Epidermal melanocyte (primary cell): ENCODE measurements around the gene UBE2E1.

ENCODE experiments used
- DNase-seq: peaks from one replicate; pipeline ENCODE4 v3.0.0; 2011; ENCODE audit warnings: low spot score; ENCODE audit not compliant: insufficient read length

UBE2E1 gene

DNA sequence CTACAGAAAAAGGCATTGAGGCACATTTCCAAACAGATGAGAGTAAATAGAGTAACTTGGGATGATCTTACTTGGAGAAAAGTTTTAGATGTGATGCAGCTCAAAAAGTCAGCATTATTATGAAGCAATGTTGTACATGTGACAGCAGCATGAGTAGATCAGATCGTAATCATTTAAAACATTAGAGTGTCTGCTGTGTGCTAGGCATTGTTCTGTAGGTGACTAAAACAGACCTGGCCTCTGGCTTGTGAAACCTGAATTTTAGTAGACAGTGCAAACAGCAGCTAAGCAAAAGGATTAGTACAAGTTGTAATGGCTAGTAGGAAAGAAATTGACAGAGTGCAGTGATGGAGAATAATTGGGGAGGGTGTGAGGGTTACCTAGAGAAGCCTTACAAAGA, 15.1 kb downstream of the UBE2E1 start:
- no peak for DNase-seq

DNA sequence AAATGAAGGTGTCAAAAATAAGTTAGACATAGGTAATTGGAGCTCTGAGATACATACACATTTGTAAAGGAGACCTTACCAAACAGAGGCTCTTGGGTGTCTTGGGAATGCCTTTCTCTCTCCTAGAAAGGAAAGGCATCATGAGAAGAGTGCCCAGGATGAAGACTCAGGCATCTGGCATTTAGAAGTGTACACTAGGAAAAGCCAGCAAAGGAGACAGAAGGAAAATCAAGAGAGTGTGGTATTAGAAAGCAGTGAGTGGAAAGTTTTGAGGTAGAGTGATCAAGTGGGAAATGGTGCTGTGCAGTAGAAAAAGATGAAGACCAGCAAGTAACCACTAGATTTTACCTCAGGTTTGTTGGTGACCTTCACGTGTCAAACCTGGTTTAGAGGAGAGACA, 16.1 kb downstream of the UBE2E1 start:
- DNase-seq = no peak

GRCh38 chr3:23822559-23822958, 16.8 kb downstream of the UBE2E1 start:
- no peak for DNase-seq

DNA sequence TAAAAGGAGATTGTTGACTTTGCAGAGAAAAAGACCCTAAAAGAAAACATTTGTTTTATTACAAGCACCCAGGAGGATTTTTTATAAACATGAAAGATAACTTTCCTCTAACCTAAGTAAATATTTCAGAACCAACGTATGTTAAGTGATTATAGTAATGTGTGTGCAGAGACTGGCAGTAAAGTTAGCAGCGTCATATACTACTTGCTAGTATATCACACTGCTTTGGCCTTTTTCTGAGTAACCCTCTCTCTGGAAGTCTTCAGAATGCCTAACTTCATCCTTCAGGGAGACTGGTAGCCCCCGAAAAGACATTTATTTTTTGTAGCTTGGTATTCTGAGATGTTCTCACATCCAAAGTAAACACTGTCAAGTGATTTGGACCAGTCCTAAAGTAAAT, 17.9 kb downstream of the UBE2E1 start:
- no peak for DNase-seq

GRCh38 chr3:23824699-23825444, 19.1 kb downstream of the UBE2E1 start:
- DNase-seq = no peak

DNA sequence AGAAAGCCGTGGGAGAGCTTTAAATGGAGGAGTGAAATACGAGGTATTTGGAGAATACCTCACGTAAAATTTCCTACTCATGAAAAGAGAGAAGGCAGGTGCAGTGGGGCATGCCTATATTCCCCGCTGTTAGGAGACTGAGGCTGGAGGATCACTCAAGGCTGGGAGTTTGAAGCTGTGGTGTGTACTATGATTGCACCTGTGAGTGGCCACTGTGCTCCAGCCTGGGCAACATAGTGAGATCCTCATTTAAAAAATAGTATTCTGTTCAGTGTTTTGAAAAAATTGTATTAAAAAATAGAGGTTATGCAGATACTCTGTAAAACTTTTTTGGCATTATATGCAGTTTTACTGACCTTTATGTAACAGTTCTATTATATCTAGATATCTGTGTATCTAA, 20.0 kb downstream of the UBE2E1 start:
- no peak for DNase-seq

DNA sequence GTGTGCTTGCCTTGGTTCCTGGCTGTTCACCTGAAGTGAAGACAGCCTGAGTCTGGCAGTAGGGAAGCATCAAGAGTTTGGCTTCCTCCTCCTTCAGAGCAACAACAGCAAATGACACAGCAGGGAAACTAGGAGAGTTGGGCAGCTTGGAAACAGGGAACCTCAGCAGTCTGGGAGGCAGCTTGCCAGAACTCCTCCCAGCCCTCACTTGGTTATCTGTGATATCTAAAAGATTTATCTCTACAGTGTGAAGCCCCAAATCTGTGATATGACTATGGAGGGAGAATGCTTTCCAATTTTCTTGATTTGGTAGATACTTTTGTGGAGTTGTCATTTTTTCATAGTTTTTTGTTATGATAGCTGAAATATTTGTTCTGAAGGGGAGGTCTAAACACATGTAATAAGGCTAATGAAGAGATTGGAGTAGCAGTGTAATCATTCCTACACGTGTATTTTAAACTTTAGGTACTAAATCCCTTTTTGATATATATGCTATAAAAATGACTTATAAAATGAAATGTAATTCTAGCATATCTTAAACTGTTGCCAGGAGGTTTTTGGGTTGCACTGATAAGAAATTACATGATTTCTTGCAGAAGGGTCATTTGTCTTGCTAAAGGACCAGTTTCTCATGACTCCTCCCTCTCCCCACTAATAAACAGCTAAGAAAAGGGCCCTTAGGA, 20.8 kb downstream of the UBE2E1 start:
- no peak for DNase-seq

GRCh38 chr3:23829242-23829934, 23.6 kb downstream of the UBE2E1 start:
- DNase-seq = no peak

- no peak for DNase-seq
Measured at GRCh38 chr3:23830869-23831484, 25.2 kb downstream of the UBE2E1 start.

DNA sequence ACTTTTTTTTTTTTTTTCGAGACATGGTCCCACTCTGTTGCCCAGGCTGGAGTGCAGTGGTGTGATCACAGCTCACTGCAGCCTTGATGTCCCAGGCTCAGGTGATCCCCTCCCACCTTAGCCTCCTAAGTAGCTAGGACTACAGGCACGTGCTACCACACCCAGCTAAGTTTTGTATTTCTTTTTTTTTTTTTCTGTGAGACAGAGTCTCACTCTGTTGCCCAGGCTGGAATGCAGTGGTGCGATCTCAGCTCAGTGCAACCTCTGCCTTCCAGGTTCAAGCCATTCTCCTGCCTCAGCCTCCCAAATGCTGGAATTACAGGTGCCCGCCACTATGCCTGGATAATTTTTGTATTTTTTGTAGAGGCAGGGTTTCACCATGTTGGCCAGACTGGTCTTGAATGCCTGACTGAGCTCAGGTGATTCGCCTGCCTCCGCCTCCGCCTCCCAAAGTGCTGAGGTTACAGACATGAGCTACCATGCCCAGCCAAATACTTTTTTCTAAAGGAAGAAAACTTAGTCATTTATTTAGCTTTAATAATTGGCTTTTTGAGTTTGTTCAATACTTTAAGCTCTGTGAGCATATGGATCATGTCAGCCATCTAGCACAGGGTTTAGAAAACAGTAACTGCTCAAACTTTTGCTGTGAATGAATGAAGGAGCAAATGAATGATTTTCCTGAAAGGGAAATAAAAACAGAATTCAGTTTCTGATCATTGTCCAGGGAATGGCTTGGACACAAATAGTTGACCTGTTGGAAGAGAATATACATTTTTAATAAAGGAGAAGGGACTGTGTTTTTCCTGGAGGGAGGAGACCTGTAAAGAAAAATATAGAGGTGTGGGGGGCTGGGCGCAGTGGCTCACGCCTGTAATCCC, 26.0 kb downstream of the UBE2E1 start:
- no peak for DNase-seq

DNA sequence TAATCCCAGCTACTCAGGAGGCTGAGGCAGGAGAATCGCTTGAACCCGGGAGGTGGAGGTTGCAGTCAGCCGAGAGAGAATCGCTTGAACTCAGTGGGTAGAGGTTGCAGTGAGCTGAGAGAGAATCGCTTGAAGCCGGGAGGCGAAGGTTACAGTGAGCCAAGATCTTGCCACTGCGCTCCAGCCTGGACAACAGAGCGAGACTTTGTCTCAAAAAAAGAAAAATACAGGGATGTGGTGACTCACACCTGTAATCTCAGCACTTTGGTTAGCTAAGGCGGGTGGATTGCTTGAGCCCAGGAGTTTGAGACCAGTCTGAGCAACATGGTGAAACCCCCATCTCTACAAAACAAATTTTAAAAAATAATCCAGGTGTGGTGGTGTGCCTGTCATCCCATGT, 26.8 kb downstream of the UBE2E1 start:
- DNase-seq = no peak

GRCh38 chr3:23834082-23834870, 28.5 kb downstream of the UBE2E1 start:
- DNase-seq = no peak

GRCh38 chr3:23835087-23835486, 29.3 kb downstream of the UBE2E1 start:
- DNase-seq = no peak

DNA sequence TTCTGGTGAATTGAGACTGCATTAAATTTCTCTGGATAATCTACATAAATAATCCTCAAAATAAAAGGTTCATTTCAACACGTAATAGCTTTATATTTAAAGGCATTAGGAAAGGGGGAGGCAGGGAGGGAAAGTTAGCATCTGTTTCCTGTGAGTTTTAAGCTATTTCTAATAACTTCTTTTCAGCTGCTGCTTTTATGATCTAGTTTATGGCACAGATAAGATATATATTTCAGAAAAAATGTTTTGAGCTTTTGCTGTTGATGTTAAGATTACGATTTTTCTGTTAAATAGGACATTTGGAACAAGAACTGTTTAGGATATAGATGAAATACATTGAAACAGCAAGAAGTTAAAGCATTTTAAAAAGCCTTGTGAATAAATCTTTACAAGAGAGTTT, 30.0 kb downstream of the UBE2E1 start:
- DNase-seq = no peak

DNA sequence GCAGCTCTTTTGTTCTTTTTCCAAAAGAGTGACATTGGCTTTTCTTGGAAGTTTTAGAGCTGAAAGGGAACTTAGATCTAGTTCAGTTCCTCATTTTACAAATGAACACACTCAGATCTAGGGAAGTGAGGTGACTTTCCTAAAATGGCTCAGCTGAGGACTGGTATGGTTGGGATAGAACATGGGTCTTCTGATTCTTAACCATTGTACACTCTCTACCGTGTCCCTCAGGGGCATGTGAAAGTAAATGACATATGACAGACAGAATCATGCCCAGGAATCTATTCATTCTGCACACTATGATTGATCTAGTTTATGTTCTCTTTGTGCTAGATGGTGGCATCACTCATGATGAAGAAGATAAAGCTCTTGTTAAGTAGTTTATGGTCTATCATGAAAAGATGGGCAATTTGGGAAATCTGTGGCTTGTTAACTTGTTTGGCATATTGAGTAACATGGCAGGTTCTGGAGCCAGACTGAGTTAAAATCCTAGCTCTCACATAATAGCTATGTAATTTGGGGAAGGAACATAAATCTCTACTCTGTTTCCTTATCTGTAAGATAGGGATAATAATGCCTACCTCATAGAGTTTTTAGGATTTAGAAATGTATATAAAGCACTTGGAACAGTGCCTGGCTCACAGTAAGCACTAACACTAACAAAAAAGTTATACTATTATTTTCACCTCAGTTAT, 30.9 kb downstream of the UBE2E1 start:
- no peak for DNase-seq

DNA sequence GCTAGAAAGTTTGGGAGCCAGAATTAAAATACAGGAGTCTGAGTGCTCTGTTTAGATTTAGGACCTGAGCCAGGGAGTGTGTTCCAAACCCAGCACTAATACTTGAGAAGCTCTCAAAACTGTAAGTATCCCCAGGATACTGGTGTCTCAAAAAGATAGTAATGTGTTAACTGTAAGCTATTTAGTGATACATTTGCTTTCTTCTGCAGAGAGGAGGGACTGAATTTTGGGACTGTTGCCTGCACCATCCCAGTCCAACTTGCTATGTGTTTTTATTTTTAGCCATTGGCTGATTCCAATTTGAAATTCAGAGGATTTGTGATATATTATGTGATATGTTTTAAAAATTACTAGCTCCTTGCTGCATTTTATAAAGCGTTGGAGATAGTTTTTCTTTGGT, 31.5 kb downstream of the UBE2E1 start:
- no peak for DNase-seq

DNA sequence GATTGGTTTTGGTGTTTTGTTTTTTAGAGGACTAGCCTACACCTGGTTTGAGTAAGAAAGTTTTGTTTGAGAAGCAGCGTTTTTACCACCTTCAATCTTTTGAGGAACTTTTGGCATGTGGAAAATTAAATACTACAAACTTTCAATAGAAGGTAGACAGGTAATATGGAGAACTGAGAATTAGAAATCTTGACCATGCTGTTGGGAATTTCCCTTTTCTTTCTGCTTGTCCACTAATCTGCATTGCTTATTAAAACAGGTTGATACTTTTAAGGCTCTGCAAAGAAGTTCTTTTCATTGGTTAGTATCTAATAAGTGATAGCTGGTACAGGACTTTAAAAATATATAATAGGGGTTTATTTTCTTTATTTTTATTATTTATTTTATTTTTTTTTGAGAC, 31.9 kb downstream of the UBE2E1 start:
- DNase-seq = no peak

DNA sequence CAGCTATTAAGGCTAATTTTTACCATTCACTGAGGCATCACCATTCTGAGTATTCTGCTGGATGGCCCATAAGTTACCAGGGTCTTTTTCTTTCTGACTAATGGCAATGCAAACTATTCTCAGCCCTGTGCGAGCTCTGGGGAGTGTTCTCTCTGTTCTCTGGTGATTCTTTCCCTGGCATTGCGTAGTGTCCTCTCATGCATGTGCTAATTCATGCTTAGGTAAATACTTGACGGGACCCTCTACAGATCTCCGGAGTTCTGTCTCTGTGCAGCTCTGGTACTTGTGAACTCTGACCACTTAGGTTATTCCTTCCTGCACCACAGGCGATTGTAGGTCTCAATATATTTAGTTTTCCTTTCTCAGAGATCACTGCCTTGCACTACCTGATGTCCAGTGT, 34.8 kb downstream of the UBE2E1 start:
- DNase-seq = no peak

DNA sequence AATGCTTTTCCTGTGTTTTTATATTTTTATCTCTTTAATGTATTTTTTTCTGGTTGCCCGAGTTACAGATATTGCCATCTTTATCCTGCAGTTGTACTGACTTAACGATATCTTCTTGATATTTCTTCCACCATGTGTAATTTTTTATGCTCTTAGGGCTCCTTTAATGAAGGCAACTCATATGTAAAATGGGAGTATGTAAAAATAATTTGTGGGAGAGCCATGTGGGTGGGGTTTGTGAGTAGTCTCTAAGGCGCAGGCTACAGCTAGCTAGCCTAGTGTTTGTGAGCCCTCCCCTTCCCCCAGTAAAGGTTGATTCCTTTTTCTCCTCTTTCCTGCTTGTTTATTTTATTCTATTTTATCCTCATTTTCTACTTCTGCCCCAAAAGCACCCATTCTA, 38.1 kb downstream of the UBE2E1 start:
- DNase-seq = no peak
